HG03520 (cell line): ENCODE data around the gene SLC23A3.

Experiments
- ATAC-seq: cut with Tn5 transposase; IDR thresholded peaks from one replicate; pipeline ENCODE4 v1.9.1; 2021; ENCODE audit warnings: mild to moderate bottlenecking, moderate library complexity; ENCODE audit not compliant: unreplicated experiment

The SLC23A3 gene

GRCh38 chr2:219116776-219117646, 52.8 kb downstream of the SLC23A3 start:
- ATAC-seq, result no peak

DNA sequence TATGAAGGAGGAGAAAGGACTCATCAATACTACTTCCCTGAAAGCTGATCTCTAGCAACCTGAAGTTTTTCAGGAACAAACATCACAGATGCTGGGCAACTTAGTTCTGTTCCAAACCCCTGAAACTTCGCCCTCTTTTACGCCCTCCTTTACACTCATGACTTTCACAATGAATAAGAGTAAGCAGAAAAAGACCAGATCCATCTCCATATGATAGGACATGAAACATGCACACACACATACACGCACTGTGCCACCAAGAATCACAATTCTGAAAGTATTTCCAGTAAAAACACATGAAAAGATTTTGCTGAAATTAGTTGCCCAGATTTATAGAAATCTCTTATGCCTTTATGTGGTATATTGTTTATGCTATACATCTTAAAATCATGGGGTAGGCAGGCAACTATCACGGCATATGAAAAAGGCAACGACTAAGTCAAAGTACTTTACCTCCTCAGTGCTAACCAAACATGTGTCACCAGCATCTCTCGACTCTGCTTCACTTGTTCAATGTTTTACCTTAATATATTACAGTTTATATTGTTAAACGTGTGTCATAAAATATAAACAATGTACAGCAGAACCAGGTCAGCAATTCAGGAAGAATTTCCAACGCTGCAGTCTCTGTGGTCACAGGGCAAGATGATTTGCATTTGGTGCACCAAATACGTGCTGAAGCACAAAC, 57.0 kb downstream of the SLC23A3 start:
- no peak for ATAC-seq

- no peak for ATAC-seq
Measured at GRCh38 chr2:219112062-219112406, 57.8 kb downstream of the SLC23A3 start.
